A549 (cell line): ENCODE data around the gene RNU5D-1. TPM values are rescaled to one million over a fixed set of nuclear protein-coding genes. Genes with fewer than 3 reads are reported as not detected.

Experiments used
- ATAC-seq, 2 experiments: fragments of 200-7000 bp in 1 of 2; fragments of >200 bp in 1 of 2; cut with Nextera tagmentation in 1 of 2; cut with Tn5 transposase in 1 of 2; 3 replicates each; pipeline versions ENCODE4 v1.8.0 to v1.9.1; 2018 to 2020; ENCODE audit warnings: mild to moderate bottlenecking in 1 of 2, moderate library complexity in 1 of 2
- CTCF ChIA-PET: fragments of 300-600 bp; sonication (Branson Sonifier 250); formaldehyde crosslinking; extraction: SDS; loops from one replicate; lab custom pipeline; 2021; ENCODE audit warnings: antibody characterized with exemption, inconsistent platforms; lab: Yijun Ruan, JAX
- POLR2A ChIA-PET: fragments of 350-600 bp; formaldehyde crosslinking; extraction: SDS; loops from one replicate; lab custom pipeline; 2021; ENCODE audit warnings: antibody characterized with exemption, inconsistent platforms; lab: Yijun Ruan, JAX
- DNase-seq, 2 experiments: peaks; one replicate each; pipeline versions ENCODE4 v3.0.0 to v3.0.0-alpha.2; 2011 to 2016; ENCODE audit warnings: low read depth in 1 of 2, low spot score in 1 of 2
- FAIRE-seq: peaks from 2 replicates; lab custom pipeline; 2011; peaks lifted over from hg19 to GRCh38; lab: Jason Lieb, UNC
- H3K27ac ChIP-seq, 2 experiments: fragments of >200 bp; sonication (Bioruptor Twin); formaldehyde crosslinking; 3 replicates each; pipeline ENCODE4 v1.5.1; 2016 to 2017
- H3K4me1 ChIP-seq: fragments of >200 bp; sonication (Bioruptor Twin); formaldehyde crosslinking; 3 replicates; pipeline ENCODE4 v1.6.1; 2016
- H3K4me2 ChIP-seq: fragments of >200 bp; sonication (Bioruptor Twin); formaldehyde crosslinking; 3 replicates; pipeline ENCODE4 v1.6.1; 2016
- H3K4me3 ChIP-seq: fragments of >200 bp; sonication (Bioruptor Twin); formaldehyde crosslinking; 3 replicates; pipeline ENCODE4 v1.5.1; 2016
- H3K9me3 ChIP-seq: fragments of >200 bp; sonication (Bioruptor Twin); formaldehyde crosslinking; 3 replicates; pipeline ENCODE4 v1.6.1; 2016
- BHLHE40 ChIP-seq: IDR thresholded peaks from 2 replicates; pipeline ENCODE4 v1.6.1; 2012; ENCODE audit warnings: low read depth, low read length, inconsistent platforms
- CHD2 ChIP-seq: fragments of 150-350 bp; IDR thresholded peaks from 2 replicates; pipeline ENCODE4 v1.6.1; 2014; ENCODE audit warnings: low read length; ENCODE audit not compliant: partially characterized antibody
- CHD4 ChIP-seq: fragments of 200-600 bp; sonication (generic); IDR thresholded peaks from 2 replicates; pipeline ENCODE4 v1.6.1; 2016; ENCODE audit warnings: antibody characterized with exemption, mild to moderate bottlenecking, borderline replicate concordance
- E2F6 ChIP-seq: IDR thresholded peaks from 2 replicates; pipeline ENCODE4 v1.6.1; 2012; ENCODE audit warnings: low read depth, borderline replicate concordance
- EHF ChIP-seq: fragments of 250-450 bp; sonication (Bioruptor Pico); IDR thresholded peaks from 2 replicates; pipeline ENCODE4 v1.5.0; 2020; ENCODE audit warnings: mild to moderate bottlenecking
- EHMT2 ChIP-seq: fragments of 200-600 bp; sonication (generic); IDR thresholded peaks from 2 replicates; pipeline ENCODE4 v1.6.1; 2016; ENCODE audit warnings: antibody characterized with exemption, low read depth, mild to moderate bottlenecking, moderate library complexity
- ELK1 ChIP-seq: fragments of 150-350 bp; IDR thresholded peaks from 2 replicates; pipeline ENCODE4 v1.6.1; 2014; ENCODE audit warnings: low read depth, mild to moderate bottlenecking, low read length
- FOSB ChIP-seq: fragments of 250-450 bp; sonication (Bioruptor Pico); IDR thresholded peaks from 2 replicates; pipeline ENCODE4 v1.5.0; 2020; ENCODE audit warnings: mild to moderate bottlenecking, moderate library complexity
- FOSL2 ChIP-seq, 2 experiments: fragments of 450-650 bp in 1 of 2; fragments of >200 bp in 1 of 2; sonication (Bioruptor Twin) in 1 of 2; formaldehyde crosslinking; IDR thresholded peaks; 2 replicates each; pipeline versions ENCODE4 v1.5.0 to v1.6.1; 2016 to 2020; ENCODE audit warnings: mild to moderate bottlenecking in 1 of 2, moderate library complexity in 1 of 2
- GATA3 ChIP-seq: IDR thresholded peaks from 2 replicates; pipeline ENCODE4 v1.6.1; 2012; ENCODE audit warnings: borderline replicate concordance
- HDAC2 ChIP-seq: fragments of 200-600 bp; sonication (generic); IDR thresholded peaks from 2 replicates; pipeline ENCODE4 v1.6.1; 2016
- HOXB13 ChIP-seq: fragments of 250-450 bp; sonication (Bioruptor Pico); IDR thresholded peaks from 2 replicates; pipeline ENCODE4 v1.5.0; 2020; ENCODE audit warnings: low read depth, mild to moderate bottlenecking, moderate library complexity
- JUN ChIP-seq, 2 experiments: fragments of >200 bp; sonication (Bioruptor Twin); formaldehyde crosslinking; IDR thresholded peaks; 2 replicates in 1 of 2; 3 replicates in 1 of 2; pipeline ENCODE4 v1.6.1; 2016 to 2017
- JUNB ChIP-seq: fragments of >200 bp; sonication (Bioruptor Twin); formaldehyde crosslinking; IDR thresholded peaks from 2 replicates; pipeline ENCODE4 v1.6.1; 2016
- KDM1A ChIP-seq: fragments of 200-600 bp; sonication (generic); IDR thresholded peaks from 2 replicates; pipeline ENCODE4 v1.6.1; 2016; ENCODE audit warnings: low read depth, mild to moderate bottlenecking
- MAFK ChIP-seq: fragments of 450-650 bp; IDR thresholded peaks from 2 replicates; pipeline ENCODE4 v1.6.1; 2014; ENCODE audit not compliant: partially characterized antibody
- NFE2L2 ChIP-seq: fragments of 150-350 bp; conservative IDR thresholded peaks from 2 replicates; pipeline ENCODE4 v1.6.1; 2014; ENCODE audit warnings: low read length
- NPAS2 ChIP-seq: fragments of 250-450 bp; sonication (Bioruptor Pico); IDR thresholded peaks from 2 replicates; pipeline ENCODE4 v1.8.0; 2022; ENCODE audit warnings: mild to moderate bottlenecking, moderate library complexity, borderline replicate concordance
- PBX3 ChIP-seq: IDR thresholded peaks from 2 replicates; pipeline ENCODE4 v1.6.1; 2012
- PHF8 ChIP-seq: fragments of 200-600 bp; sonication (generic); IDR thresholded peaks from 2 replicates; pipeline ENCODE4 v1.6.1; 2016; ENCODE audit warnings: low read depth, mild to moderate bottlenecking, antibody characterized with exemption, moderate library complexity, borderline replicate concordance
- POLR2A ChIP-seq: IDR thresholded peaks from 2 replicates; pipeline ENCODE4 v1.6.1; 2012; ENCODE audit warnings: mild to moderate bottlenecking, low read length
- POLR2AphosphoS2 ChIP-seq: conservative IDR thresholded peaks from 2 replicates; pipeline ENCODE4 v1.6.1; 2012; ENCODE audit warnings: low read length, improper control_type of control experiment, inconsistent platforms
- RAD21 ChIP-seq, 2 experiments: fragments of >200 bp in 1 of 2; sonication (Bioruptor Twin) in 1 of 2; formaldehyde crosslinking in 1 of 2; IDR thresholded peaks in 1 of 2; conservative IDR thresholded peaks in 1 of 2; 2 replicates in 1 of 2; 3 replicates in 1 of 2; pipeline ENCODE4 v1.6.1; 2012 to 2018; ENCODE audit warnings: inconsistent platforms in 1 of 2
- RARB ChIP-seq: fragments of 250-450 bp; sonication (Bioruptor Pico); IDR thresholded peaks from 2 replicates; pipeline ENCODE4 v1.8.0; 2021; ENCODE audit warnings: mild to moderate bottlenecking, moderate library complexity
- RCOR1 ChIP-seq: fragments of 150-350 bp; IDR thresholded peaks from 2 replicates; pipeline ENCODE4 v1.6.1; 2014; ENCODE audit warnings: antibody characterized with exemption, low read length, low read depth
- SMC3 ChIP-seq: fragments of >200 bp; sonication (Bioruptor Twin); formaldehyde crosslinking; IDR thresholded peaks from 3 replicates; pipeline ENCODE4 v1.6.1; 2018; ENCODE audit warnings: inconsistent platforms
- SREBF2 ChIP-seq: fragments of 450-650 bp; IDR thresholded peaks from 2 replicates; pipeline ENCODE4 v1.6.1; 2014; ENCODE audit warnings: mild to moderate bottlenecking, moderate library complexity
- ZFP36 ChIP-seq: fragments of 450-650 bp; IDR thresholded peaks from 2 replicates; pipeline ENCODE4 v1.6.1; 2014; ENCODE audit warnings: borderline replicate concordance; ENCODE audit not compliant: partially characterized antibody
- ZNF302 ChIP-seq: fragments of 250-450 bp; sonication (Bioruptor Pico); IDR thresholded peaks from 2 replicates; pipeline ENCODE4 v1.9.0; 2021; ENCODE audit warnings: inconsistent platforms, mild to moderate bottlenecking, moderate library complexity
- WGBS: methylation state at CpG from one replicate; pipeline ENCODE4 v1.1.6; 2017; ENCODE audit errors: missing lambda C conversion rate; 5-methylcytosine and 5-hydroxymethylcytosine counted together
- polyA plus RNA-seq, 4 experiments: library from polyadenylated mRNA; depleted of rRNA in 3 of 4; stranded (reverse); fragments of >200 nt; fragmentation: RNase III in 1 of 4; extraction: RNeasy Plus Mini Kit Qiagen cat#74134 plus additional on column Dnase treatment in 1 of 4; gene quantifications; 2 replicates in 3 of 4; 3 replicates in 1 of 4; pipeline ENCODE4 v1.2.3, GENCODE V29; 2011 to 2017

RNU5D-1 gene
- polyA plus RNA-seq, 2 of the 4 experiments (the other 2 are of a cell fraction), result not detected

GRCh38 chr1:44723496-44724295 lies 7.3 kb downstream of the RNU5D-1 start:
- no peak for TF ChIP-seq SMC3
- TF ChIP-seq FOSB (CRISPR knock-in tag), result no peak
- no peak for TF ChIP-seq EHMT2
- no peak for TF ChIP-seq KDM1A
- TF ChIP-seq CHD2, result no peak
- no peak for TF ChIP-seq POLR2A
- TF ChIP-seq BHLHE40, result no peak
- TF ChIP-seq MAFK, result no peak
- no peak for TF ChIP-seq NFE2L2
- TF ChIP-seq HOXB13 (CRISPR knock-in tag), result no peak
- no peak for TF ChIP-seq SREBF2
- TF ChIP-seq RAD21 (conservative IDR thresholded peaks at IDR 0.05 in 1 of 2, IDR thresholded peaks at IDR 0.05 in 1 of 2), result no peak
- TF ChIP-seq FOSL2 (IDR thresholded peaks at IDR 0.05), result no peak
- no peak for TF ChIP-seq FOSL2 (CRISPR knock-in tag; IDR thresholded peaks at IDR 0.05)
- TF ChIP-seq ELK1, result no peak
- TF ChIP-seq RARB, result no peak
- no peak overlapping the region for H3K4me2 ChIP-seq
- no peak overlapping the region for H3K27ac ChIP-seq
- DNase-seq, result no peak
- no peak overlapping the region for H3K4me3 ChIP-seq
- POLR2A ChIA-PET, result no interaction called here
- no peaks in the 10 kb centered on the region for H3K9me3 ChIP-seq
- FAIRE-seq, result no peak
- H3K4me1 ChIP-seq, result peaks cover 11% of the 10 kb centered on the region; the same call in 1 of the 3 replicates
- CTCF ChIA-PET, result interaction anchor here (0.8 to 1.3 kb wide), 2 partner anchors 9 to 77 kb away, joined by 3 to 5 read pairs; partner anchors contain the start of gene PLK3
- WGBS, result 91% methylated on average over 11 of the region's 28 CpGs
- no peak for ATAC-seq

GRCh38 chr1:44723064-44723463 lies 7.9 kb downstream of the RNU5D-1 start:
- no peaks in the 10 kb centered on the region for H3K9me3 ChIP-seq
- no peak overlapping the region for H3K27ac ChIP-seq
- CTCF ChIA-PET, result interaction anchor here (0.8 to 2.1 kb wide), 2 partner anchors 8 to 77 kb away, joined by 3 to 22 read pairs; partner anchors contain the start of genes PLK3 and RNU5D-1
- H3K4me1 ChIP-seq, result peaks cover 11% of the 10 kb centered on the region; the same call in 1 of the 3 replicates
- no peak overlapping the region for H3K4me3 ChIP-seq
- ATAC-seq (no peak), FAIRE-seq (no peak), DNase-seq (no peak)
- WGBS, result 93% methylated on average over 9 of the region's 9 CpGs
- TF ChIP-seq POLR2AphosphoS2 (no peak), HDAC2 (no peak), RCOR1 (no peak), CHD2 (no peak), CHD4 (no peak), GATA3 (no peak), PHF8 (no peak), RARB (no peak), ZFP36 (no peak), BHLHE40 (no peak), HOXB13 (CRISPR knock-in tag) (no peak), ELK1 (no peak), JUN (IDR thresholded peaks at IDR 0.05) (no peak), PBX3 (no peak), E2F6 (no peak), EHF (CRISPR knock-in tag) (no peak), JUNB (no peak), NPAS2 (CRISPR knock-in tag) (no peak), ZNF302 (CRISPR knock-in tag) (no peak)
- no peak overlapping the region for H3K4me2 ChIP-seq
- POLR2A ChIA-PET, result no interaction called here
